Testis (tissue), 3 donors: ENCODE measurements around the gene JMJD7. TPM values are rescaled to one million over a fixed set of nuclear protein-coding genes. Genes with fewer than 3 reads are reported as not detected.

Experiments used
- DNase-seq: peaks from one replicate; pipeline ENCODE4 v3.0.0-alpha.2; 2019
- H3K27ac ChIP-seq, 2 donors: fragments of 200-600 bp; sonication (generic); one replicate each; pipeline ENCODE4 v1.5.1; 2019
- H3K27me3 ChIP-seq: fragments of 200-600 bp; sonication (generic); one replicate; pipeline ENCODE4 v1.5.1; 2019
- H3K36me3 ChIP-seq: fragments of 200-600 bp; sonication (generic); one replicate; pipeline ENCODE4 v1.5.1; 2017; ENCODE audit warnings: low read depth; ENCODE audit errors: missing control alignments
- H3K4me1 ChIP-seq: fragments of 200-600 bp; sonication (generic); one replicate; pipeline ENCODE4 v1.5.1; 2019
- H3K4me3 ChIP-seq, 2 donors: fragments of 200-600 bp; sonication (generic); one replicate each; pipeline ENCODE4 v1.5.1; 2017 to 2019
- H3K9me3 ChIP-seq: fragments of 200-600 bp; sonication (generic); one replicate; pipeline ENCODE4 v1.5.1; 2017
- POLR2A ChIP-seq: fragments of 450-650 bp; IDR thresholded peaks from one replicate; pipeline ENCODE4 v1.6.1; 2017; ENCODE audit warnings: antibody characterized with exemption, mild to moderate bottlenecking, moderate library complexity
- WGBS, 2 donors: methylation state at CpG; one replicate each; pipeline ENCODE4 v1.1.5; 2018; 5-methylcytosine and 5-hydroxymethylcytosine counted together
- intact Hi-C: fragments of 100-400 bp; cut with DNase I; formaldehyde crosslinking; loops from one replicate; pipeline ENCODE4 v1.15.1; 2023; ENCODE audit warnings: low total_unique reads
- polyA plus RNA-seq: library from polyadenylated mRNA; stranded (reverse); fragments of 350-450 nt; fragmentation: Illumina TruSeq; extraction: RNeasy Lipid Tissue Mini Kit (QIAGEN cat#74804); gene quantifications from one replicate; pipeline ENCODE4 v1.2.3, GENCODE V29; 2014; ENCODE audit warnings: low read depth, low replicate concordance; ENCODE audit not compliant: insufficient read depth
- total RNA-seq, 2 donors: library from RNA; depleted of rRNA; stranded (reverse); fragments of >200 nt; gene quantifications; one replicate each; pipeline ENCODE4 v1.2.3, GENCODE V29; 2016
- TF ChIP-seq, protein P1 (sequence below), 3 experiments: fragments of 450-650 bp in 2 of 3; fragments of 200-600 bp in 1 of 3; sonication (generic) in 1 of 3; IDR thresholded peaks; one replicate each; pipeline ENCODE4 v1.5.1; 2016 to 2019; ENCODE audit warnings: antibody characterized with exemption in 3 of 3, mild to moderate bottlenecking in 2 of 3, moderate library complexity in 1 of 3

The JMJD7 gene
- total and polyA plus RNA-seq, 3 donors from 2014 or later: 10.5 to 21.6 (median 18.6) TPM

DNA sequence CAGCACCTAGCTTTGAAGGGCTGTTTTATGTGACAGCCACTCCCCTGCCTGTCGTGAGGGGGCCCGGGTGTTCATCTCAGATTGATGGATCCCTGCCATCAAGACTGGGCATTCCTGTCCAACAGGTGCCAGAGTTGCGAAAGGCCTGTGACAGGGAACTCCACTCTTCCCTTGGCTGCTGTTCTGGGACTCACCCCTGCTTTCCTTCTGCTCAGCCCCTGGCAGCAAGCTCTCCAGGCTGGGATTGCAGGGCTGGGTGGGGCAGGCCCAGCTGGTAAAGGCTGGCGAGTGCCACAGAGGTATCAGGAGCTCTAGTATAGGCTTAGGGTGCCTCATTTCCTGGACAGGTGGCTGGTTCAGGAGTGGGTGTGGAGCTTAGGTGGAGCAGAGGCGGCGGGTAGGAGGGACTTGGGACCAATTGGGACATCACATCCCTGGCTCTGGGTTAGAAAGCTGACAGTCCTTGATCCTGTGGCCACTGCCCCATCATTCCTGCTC, 10.6 kb downstream of the JMJD7 start, which contains the start of gene PLA2G4B:
Gene PLA2G4B (plus strand): TSS at position 448 of the 498 bp plus-strand sequence. CDS start 67 bp downstream, outside the sequence.
- Histone ChIP-seq H3K27ac (no peak within 1 kb of the TSS), H3K4me1 (no peaks in the 10 kb centered on the region), H3K36me3 (no peaks in the 10 kb centered on the region), H3K4me3 (no peak within 1 kb of the TSS), H3K9me3 (no peaks in the 10 kb centered on the region), H3K27me3 (no peaks in the 10 kb centered on the region)
- DNase-seq: no peak
- intact Hi-C loops: no loop called here
- TF ChIP-seq, protein P1, sequence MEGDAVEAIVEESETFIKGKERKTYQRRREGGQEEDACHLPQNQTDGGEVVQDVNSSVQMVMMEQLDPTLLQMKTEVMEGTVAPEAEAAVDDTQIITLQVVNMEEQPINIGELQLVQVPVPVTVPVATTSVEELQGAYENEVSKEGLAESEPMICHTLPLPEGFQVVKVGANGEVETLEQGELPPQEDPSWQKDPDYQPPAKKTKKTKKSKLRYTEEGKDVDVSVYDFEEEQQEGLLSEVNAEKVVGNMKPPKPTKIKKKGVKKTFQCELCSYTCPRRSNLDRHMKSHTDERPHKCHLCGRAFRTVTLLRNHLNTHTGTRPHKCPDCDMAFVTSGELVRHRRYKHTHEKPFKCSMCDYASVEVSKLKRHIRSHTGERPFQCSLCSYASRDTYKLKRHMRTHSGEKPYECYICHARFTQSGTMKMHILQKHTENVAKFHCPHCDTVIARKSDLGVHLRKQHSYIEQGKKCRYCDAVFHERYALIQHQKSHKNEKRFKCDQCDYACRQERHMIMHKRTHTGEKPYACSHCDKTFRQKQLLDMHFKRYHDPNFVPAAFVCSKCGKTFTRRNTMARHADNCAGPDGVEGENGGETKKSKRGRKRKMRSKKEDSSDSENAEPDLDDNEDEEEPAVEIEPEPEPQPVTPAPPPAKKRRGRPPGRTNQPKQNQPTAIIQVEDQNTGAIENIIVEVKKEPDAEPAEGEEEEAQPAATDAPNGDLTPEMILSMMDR (IDR thresholded peaks at IDR 0.05): no peak
- TF ChIP-seq POLR2A: no peak
- 90 to 93% methylated on average over 3 to 6 of the region's 6 CpGs for WGBS, 2 donors

DNA sequence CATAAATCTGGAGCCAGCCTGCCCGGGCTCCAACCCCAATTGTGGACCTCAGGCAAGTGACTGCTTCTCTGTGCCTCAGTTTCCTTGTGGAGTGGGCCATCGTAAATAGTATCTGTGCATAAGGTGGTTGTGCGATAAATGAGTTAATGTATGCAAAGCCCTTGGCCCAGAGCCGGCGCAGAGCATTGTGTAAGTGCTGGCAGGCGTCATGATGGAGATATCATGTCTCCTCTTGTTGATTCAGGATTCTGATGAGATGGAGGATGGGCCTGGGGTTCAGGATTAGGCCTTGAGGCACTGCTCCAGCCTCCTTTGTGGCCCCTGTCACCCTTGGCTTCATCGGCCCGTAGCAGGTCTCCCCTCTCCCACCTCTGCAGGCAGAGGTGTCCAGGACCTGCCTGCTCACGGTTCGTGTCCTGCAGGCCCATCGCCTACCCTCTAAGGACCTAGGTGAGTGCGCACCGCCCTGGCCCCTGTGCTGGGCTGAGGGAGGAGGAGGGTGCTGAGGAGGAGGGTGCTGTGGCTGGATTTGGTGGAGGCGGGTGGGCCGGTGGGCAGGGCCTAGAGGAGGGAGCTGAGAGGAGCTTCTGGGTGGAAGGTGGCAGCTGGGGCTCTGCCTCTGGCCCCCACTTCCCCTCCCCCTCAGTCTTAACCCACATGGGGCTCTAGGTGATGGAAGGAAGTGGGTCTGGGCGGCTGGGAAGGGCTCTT, 12.0 kb downstream of the JMJD7 start:
- DNase-seq: no peak
- no peak overlapping the region for H3K4me3 ChIP-seq
- WGBS, 2 donors: 95 to 96% methylated on average over 14 to 16 of the region's 16 CpGs
- no peaks in the 10 kb centered on the region for H3K27me3 ChIP-seq
- no peaks in the 10 kb centered on the region for H3K9me3 ChIP-seq
- H3K36me3 ChIP-seq: no peaks in the 10 kb centered on the region
- H3K27ac ChIP-seq: no peak overlapping the region
- TF ChIP-seq, protein P1 (IDR thresholded peaks at IDR 0.05): no peak
- no peak for TF ChIP-seq POLR2A
- no peaks in the 10 kb centered on the region for H3K4me1 ChIP-seq
- intact Hi-C loops: no loop called here

DNA sequence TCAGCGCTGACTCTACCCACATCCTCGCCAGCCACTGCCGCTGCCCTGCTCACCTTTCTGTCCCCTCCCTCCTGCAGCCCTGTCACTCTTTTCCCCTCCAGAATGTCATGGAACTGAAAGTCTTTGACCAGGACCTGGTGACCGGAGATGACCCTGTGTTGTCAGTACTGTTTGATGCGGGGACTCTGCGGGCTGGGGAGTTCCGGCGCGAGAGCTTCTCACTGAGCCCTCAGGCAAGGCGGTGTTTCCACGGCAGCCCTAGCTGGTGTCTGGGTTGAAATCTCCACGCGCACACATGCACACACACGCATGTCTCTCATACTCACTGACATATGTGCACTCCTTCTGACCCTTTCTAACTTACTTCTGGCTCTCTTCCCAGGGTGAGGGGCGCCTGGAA, 12.8 kb downstream of the JMJD7 start:
- DNase-seq: no peak
- no peak overlapping the region for H3K27ac ChIP-seq
- WGBS, 2 donors: 91% methylated on average over 11 to 15 of the region's 15 CpGs
- no peak overlapping the region for H3K4me3 ChIP-seq
- intact Hi-C loops: no loop called here
- H3K36me3 ChIP-seq: no peaks in the 10 kb centered on the region
- H3K9me3 ChIP-seq: no peaks in the 10 kb centered on the region
- TF ChIP-seq POLR2A: no peak
- no peaks in the 10 kb centered on the region for H3K4me1 ChIP-seq
- no peaks in the 10 kb centered on the region for H3K27me3 ChIP-seq

DNA sequence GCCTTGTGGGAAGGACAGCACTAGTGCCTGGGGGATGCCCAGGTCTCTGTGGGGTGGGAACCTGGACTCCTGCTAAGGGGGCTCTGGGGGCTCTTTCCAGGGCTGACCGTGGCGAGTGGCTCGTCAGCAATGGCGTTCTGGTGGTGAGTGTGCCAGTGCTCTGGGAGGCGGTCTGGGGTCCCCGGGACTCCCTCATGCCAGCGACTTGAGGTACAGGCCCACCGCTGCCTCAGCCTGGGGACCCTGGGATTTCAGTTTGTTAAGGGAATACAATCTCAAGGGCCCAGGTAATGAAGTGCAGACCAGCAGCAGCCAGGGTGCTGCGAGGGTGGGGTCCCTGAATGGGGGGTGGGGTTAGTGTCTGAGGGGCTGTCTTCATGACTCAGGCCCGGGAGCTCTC, 13.2 kb downstream of the JMJD7 start:
- 85 to 94% methylated on average over 7 to 10 of the region's 10 CpGs for WGBS, 2 donors
- H3K4me1 ChIP-seq: no peaks in the 10 kb centered on the region
- TF ChIP-seq, protein P1 (IDR thresholded peaks at IDR 0.05): no peak
- no peak for TF ChIP-seq POLR2A

DNA sequence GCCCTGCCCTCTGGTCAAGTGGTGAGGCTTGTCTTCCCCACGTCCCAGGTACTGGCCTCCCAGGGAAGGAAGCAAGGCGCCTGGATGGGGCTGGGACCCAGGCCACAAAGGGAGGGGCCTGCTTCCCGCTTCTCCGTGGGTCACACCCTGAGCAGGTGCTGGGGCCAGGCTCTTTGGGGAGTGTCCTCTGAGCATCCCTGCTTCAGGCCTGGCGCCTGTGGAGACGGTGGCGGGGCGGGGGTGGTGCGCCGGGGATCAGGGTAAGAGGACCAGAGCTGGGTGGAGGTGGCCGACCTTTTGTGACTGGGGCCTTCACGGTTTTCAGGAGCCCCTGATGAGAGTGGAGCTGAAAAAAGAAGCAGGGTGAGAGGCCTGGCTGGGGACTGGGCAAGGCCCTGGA, 14.3 kb downstream of the JMJD7 start:
- Histone ChIP-seq H3K4me1 (no peaks in the 10 kb centered on the region), H3K36me3 (no peaks in the 10 kb centered on the region), H3K27me3 (no peaks in the 10 kb centered on the region), H3K9me3 (no peaks in the 10 kb centered on the region), H3K27ac (no peak overlapping the region), H3K4me3 (no peak overlapping the region)
- WGBS, 2 donors: 82% methylated on average over 8 to 12 of the region's 12 CpGs
- TF ChIP-seq, protein P1 (IDR thresholded peaks at IDR 0.05): no peak
- TF ChIP-seq POLR2A: no peak
- intact Hi-C loops: no loop called here
- no peak for DNase-seq

More for the DNA sequence above, 13.2 kb downstream of the JMJD7 start:
- H3K36me3 ChIP-seq: no peaks in the 10 kb centered on the region
- H3K4me3 ChIP-seq: no peak overlapping the region
- no peak overlapping the region for H3K27ac ChIP-seq
- DNase-seq: no peak
- no peaks in the 10 kb centered on the region for H3K27me3 ChIP-seq
- intact Hi-C loops: no loop called here
- no peaks in the 10 kb centered on the region for H3K9me3 ChIP-seq
